Left hindlimb (tissue), 1 donor: ENCODE results near the gene TFIP11.

Experiments
- DNase-seq: peaks from one replicate; pipeline ENCODE4 v3.0.0-alpha.2; 2018

TFIP11 gene

GRCh38 chr22:26512149-26512793 is at the start of gene TFIP11:
Gene TFIP11 (minus strand): TSS chr22:26512473. CDS start chr22:26510272, 2,201 bp downstream.
- peak; percentile 95 for DNase-seq

- DNase-seq, result no peak
These were observed 49.6 kb upstream of the TFIP11 start for GRCh38 chr22:26561756-26562417.

GRCh38 chr22:26559961-26560575 is 47.8 kb upstream of the TFIP11 start:
- no peak for DNase-seq

GRCh38 chr22:26558248-26558895 is 46.1 kb upstream of the TFIP11 start:
- DNase-seq, result no peak

- no peak for DNase-seq
These were observed 44.6 kb upstream of the TFIP11 start for GRCh38 chr22:26556904-26557303.

- DNase-seq, result no peak
These were observed 43.2 kb upstream of the TFIP11 start for GRCh38 chr22:26555478-26555877.

- DNase-seq, result no peak
These were observed 42.7 kb upstream of the TFIP11 start for GRCh38 chr22:26554956-26555355.

- DNase-seq, result no peak
These were observed 40.9 kb upstream of the TFIP11 start for GRCh38 chr22:26553056-26553752.

- DNase-seq, result no peak
These were observed 40.2 kb upstream of the TFIP11 start for GRCh38 chr22:26552466-26552865.

- no peak for DNase-seq
These were observed 39.3 kb upstream of the TFIP11 start for GRCh38 chr22:26551568-26551967.

- peak; percentile 58 for DNase-seq
These were observed 38.3 kb upstream of the TFIP11 start for GRCh38 chr22:26550498-26551033.

- no peak for DNase-seq
These were observed 37.7 kb upstream of the TFIP11 start for GRCh38 chr22:26549902-26550497.

GRCh38 chr22:26548984-26549383 is 36.7 kb upstream of the TFIP11 start:
- no peak for DNase-seq

GRCh38 chr22:26548303-26548702 is 36.0 kb upstream of the TFIP11 start:
- no peak for DNase-seq

- no peak for DNase-seq
These were observed 35.6 kb upstream of the TFIP11 start for GRCh38 chr22:26547837-26548236.

- no peak for DNase-seq
These were observed 35.2 kb upstream of the TFIP11 start for GRCh38 chr22:26547426-26547825.

GRCh38 chr22:26546282-26546681 is 34.0 kb upstream of the TFIP11 start:
- DNase-seq, result no peak

- DNase-seq, result no peak
These were observed 33.6 kb upstream of the TFIP11 start for GRCh38 chr22:26545827-26546226.

GRCh38 chr22:26545385-26545784 is 33.1 kb upstream of the TFIP11 start:
- DNase-seq, result no peak

GRCh38 chr22:26544489-26544888 is 32.2 kb upstream of the TFIP11 start:
- no peak for DNase-seq

GRCh38 chr22:26542831-26543230 is 30.6 kb upstream of the TFIP11 start:
- no peak for DNase-seq

GRCh38 chr22:26541167-26541819 is 29.0 kb upstream of the TFIP11 start:
- no peak for DNase-seq
